Measurements from ENCODE around the gene ARVCF. TPM values are rescaled to one million over a fixed set of nuclear protein-coding genes. Genes with fewer than 3 reads are reported as not detected.

Gene ARVCF
- total and polyA plus RNA-seq, 9 of the 15 experiments (the other 6 are each of a cell fraction or from before 2014, with no cell fraction given), result 0.03 to 97.4 (median 15.6) TPM

DNA sequence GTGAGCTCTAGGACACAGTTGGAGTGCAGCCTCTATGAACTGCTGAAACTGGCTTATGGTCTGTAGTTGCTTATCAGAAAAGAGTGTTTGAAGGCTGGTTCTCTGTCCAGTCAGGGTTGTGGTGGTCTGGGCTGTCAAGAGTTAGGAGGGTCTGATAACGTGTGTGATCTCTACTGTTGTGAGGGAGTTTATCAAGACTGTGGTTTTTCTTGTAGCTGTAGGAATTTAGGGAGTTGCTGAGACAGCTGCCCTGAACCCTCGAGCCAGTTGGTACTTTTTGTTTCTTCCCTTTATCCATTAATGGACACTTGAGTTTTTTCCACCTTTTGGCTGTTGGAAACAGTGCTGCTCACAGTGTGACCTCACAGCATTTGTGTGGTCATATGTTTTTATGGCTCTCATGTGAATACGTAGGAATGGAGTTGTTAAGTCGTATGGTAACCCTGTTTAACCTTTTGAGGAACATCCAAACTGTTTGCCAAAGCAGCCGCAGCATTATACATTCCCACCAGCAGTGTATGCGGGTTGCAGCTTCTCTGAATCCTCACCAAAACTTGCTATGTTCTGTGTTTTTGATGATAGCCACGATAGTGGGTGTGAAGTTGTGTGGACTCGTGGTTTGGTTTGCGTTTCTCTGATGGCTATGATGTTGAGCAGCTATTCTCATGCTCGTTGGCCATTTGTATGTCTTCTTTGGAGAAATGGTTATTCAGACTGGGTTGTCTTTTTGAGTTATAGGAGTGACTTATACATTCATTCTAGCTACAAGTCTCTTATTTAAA, 42.6 kb upstream of the ARVCF start (continued):
- no peak for TF ChIP-seq HNRNPK (IDR thresholded peaks at IDR 0.05; ENCODE audit: low read depth, low read length, poor library complexity, severe bottlenecking)
- TF ChIP-seq TGIF2 (CRISPR knock-in tag; IDR thresholded peaks at IDR 0.05), result no peak
- peak; percentile 73; the same call in 1 of the 2 replicates for TF ChIP-seq GTF2E2 (tag; IDR thresholded peaks at IDR 0.05)
- no peak for TF ChIP-seq ZZZ3 (IDR thresholded peaks at IDR 0.05)
- TF ChIP-seq ZNF212 (CRISPR knock-in tag; IDR thresholded peaks at IDR 0.05), result no peak
- TF ChIP-seq PRPF4 (IDR thresholded peaks at IDR 0.05; ENCODE audit: insufficient read depth, low read depth, low read length, poor library complexity, severe bottlenecking), result no peak
- no peak for TF ChIP-seq EWSR1 (IDR thresholded peaks at IDR 0.05; ENCODE audit: borderline replicate concordance, low read depth, partially characterized antibody)
- peak; percentile 35; the same call in 1 of the 2 replicates for TF ChIP-seq HDAC2 (IDR thresholded peaks at IDR 0.05)
- 0 out of 2 replicates have a peak, but pooled peaks have one; percentile 15 for TF ChIP-seq HIVEP1 (CRISPR knock-in tag; IDR thresholded peaks at IDR 0.05)
- TF ChIP-seq, protein P1, sequence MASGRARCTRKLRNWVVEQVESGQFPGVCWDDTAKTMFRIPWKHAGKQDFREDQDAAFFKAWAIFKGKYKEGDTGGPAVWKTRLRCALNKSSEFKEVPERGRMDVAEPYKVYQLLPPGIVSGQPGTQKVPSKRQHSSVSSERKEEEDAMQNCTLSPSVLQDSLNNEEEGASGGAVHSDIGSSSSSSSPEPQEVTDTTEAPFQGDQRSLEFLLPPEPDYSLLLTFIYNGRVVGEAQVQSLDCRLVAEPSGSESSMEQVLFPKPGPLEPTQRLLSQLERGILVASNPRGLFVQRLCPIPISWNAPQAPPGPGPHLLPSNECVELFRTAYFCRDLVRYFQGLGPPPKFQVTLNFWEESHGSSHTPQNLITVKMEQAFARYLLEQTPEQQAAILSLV (tag; IDR thresholded peaks at IDR 0.05), result 0 out of 2 replicates have a peak, but pooled peaks have one; percentile 38
- TF ChIP-seq ZNF239 (CRISPR knock-in tag; IDR thresholded peaks at IDR 0.05), result peak; percentile 70
- TF ChIP-seq ETV1 (tag; conservative IDR thresholded peaks at IDR 0.05; ENCODE audit: low read depth), result peak; percentile 36
- TF ChIP-seq BRD4 (IDR thresholded peaks at IDR 0.05), result peak; percentile 87
- peak; percentile 20; the same call in 1 of the 2 replicates for TF ChIP-seq ZNF134 (CRISPR knock-in tag; conservative IDR thresholded peaks at IDR 0.05)
- TF ChIP-seq, protein P2, sequence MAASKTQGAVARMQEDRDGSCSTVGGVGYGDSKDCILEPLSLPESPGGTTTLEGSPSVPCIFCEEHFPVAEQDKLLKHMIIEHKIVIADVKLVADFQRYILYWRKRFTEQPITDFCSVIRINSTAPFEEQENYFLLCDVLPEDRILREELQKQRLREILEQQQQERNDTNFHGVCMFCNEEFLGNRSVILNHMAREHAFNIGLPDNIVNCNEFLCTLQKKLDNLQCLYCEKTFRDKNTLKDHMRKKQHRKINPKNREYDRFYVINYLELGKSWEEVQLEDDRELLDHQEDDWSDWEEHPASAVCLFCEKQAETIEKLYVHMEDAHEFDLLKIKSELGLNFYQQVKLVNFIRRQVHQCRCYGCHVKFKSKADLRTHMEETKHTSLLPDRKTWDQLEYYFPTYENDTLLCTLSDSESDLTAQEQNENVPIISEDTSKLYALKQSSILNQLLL (CRISPR knock-in tag; IDR thresholded peaks at IDR 0.05; ENCODE audit: borderline replicate concordance), result no peak
- TF ChIP-seq HCFC1 (IDR thresholded peaks at IDR 0.05; ENCODE audit: low read depth, low read length), result no peak
- TF ChIP-seq ATF1 (CRISPR knock-in tag; IDR thresholded peaks at IDR 0.05), result no peak
- peak; percentile 87 for TF ChIP-seq ATF1 (tag; IDR thresholded peaks at IDR 0.05)
- no peak for TF ChIP-seq ZFX (CRISPR knock-in tag; IDR thresholded peaks at IDR 0.05)
- TF ChIP-seq, protein P3, sequence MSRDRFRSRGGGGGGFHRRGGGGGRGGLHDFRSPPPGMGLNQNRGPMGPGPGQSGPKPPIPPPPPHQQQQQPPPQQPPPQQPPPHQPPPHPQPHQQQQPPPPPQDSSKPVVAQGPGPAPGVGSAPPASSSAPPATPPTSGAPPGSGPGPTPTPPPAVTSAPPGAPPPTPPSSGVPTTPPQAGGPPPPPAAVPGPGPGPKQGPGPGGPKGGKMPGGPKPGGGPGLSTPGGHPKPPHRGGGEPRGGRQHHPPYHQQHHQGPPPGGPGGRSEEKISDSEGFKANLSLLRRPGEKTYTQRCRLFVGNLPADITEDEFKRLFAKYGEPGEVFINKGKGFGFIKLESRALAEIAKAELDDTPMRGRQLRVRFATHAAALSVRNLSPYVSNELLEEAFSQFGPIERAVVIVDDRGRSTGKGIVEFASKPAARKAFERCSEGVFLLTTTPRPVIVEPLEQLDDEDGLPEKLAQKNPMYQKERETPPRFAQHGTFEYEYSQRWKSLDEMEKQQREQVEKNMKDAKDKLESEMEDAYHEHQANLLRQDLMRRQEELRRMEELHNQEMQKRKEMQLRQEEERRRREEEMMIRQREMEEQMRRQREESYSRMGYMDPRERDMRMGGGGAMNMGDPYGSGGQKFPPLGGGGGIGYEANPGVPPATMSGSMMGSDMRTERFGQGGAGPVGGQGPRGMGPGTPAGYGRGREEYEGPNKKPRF (IDR thresholded peaks at IDR 0.05; ENCODE audit: low read depth, low read length), result no peak
- TF ChIP-seq ZNF24 (IDR thresholded peaks at IDR 0.05), result peak; percentile 22; the same call in 1 of the 2 replicates
- 0 out of 2 replicates have a peak, but pooled peaks have one; percentile 62 for TF ChIP-seq ZNF696 (CRISPR knock-in tag; conservative IDR thresholded peaks at IDR 0.05)
- no peak for TF ChIP-seq ADNP (tag; IDR thresholded peaks at IDR 0.05)
- TF ChIP-seq ZNF124 (CRISPR knock-in tag; IDR thresholded peaks at IDR 0.05), result no peak
- no peak for TF ChIP-seq NR1H2 (CRISPR knock-in tag; IDR thresholded peaks at IDR 0.05)

All from K562 (cell line).